GM12878 (cell line): ENCODE results near the gene ZFAND2B. TPM values are rescaled to one million over a fixed set of nuclear protein-coding genes. Genes with fewer than 3 reads are reported as not detected.

ENCODE experiments used
- ATAC-seq: fragments of 200-7000 bp; cut with Tn5 transposase; 3 replicates; pipeline ENCODE4 v1.9.1; 2020; ENCODE audit warnings: mild to moderate bottlenecking, moderate library complexity
- BruUV-seq: library from RNA; stranded (reverse); fragments of 400-500 nt; replicated peaks from 2 replicates; lab custom pipeline; 2021; lab: Mats Ljungman, UMichigan
- CTCF ChIA-PET: fragments of 300-600 bp; sonication (Branson Sonifier 250); formaldehyde crosslinking; extraction: SDS; loops from one replicate; lab custom pipeline; 2021; ENCODE audit warnings: inconsistent platforms; lab: Yijun Ruan, JAX
- POLR2A ChIA-PET: fragments of 350-600 bp; formaldehyde crosslinking; extraction: SDS; loops from one replicate; lab custom pipeline; 2021; ENCODE audit warnings: inconsistent platforms; lab: Charles Lee
- RAD21 ChIA-PET: fragments of 300-600 bp; sonication (Branson Sonifier 250); formaldehyde crosslinking; loops from one replicate; lab custom pipeline; 2023; ENCODE audit warnings: antibody characterized with exemption; ENCODE audit not compliant: unreplicated experiment; lab: Charles Lee
- SMC1A ChIA-PET: fragments of 300-600 bp; sonication (Branson Sonifier 250); formaldehyde crosslinking; loops from one replicate; lab custom pipeline; 2023; ENCODE audit not compliant: unreplicated experiment, uncharacterized antibody; lab: Charles Lee
- DNase-seq: peaks from one replicate; pipeline ENCODE4 v3.0.0-alpha.2; 2011; ENCODE audit warnings: low read depth, low spot score
- FAIRE-seq: peaks from 3 replicates; lab custom pipeline; 2011; peaks lifted over from hg19 to GRCh38; lab: Jason Lieb, UNC
- H2AFZ ChIP-seq: 2 replicates; pipeline ENCODE4 v1.6.0; 2011; ENCODE audit warnings: low read depth, low read length, control low read depth; ENCODE audit not compliant: control insufficient read depth
- H3K27ac ChIP-seq: 2 replicates; pipeline ENCODE4 v1.5.1; 2011; ENCODE audit warnings: control low read depth; ENCODE audit not compliant: control insufficient read depth, insufficient read depth
- H3K27me3 ChIP-seq, 2 experiments: replicated peaks in 1 of 2; 2 replicates each; pipeline versions ENCODE4 v1.6.0 to v1.6.1; 2011; ENCODE audit warnings: low read length in 1 of 2; ENCODE audit not compliant: control insufficient read depth in 2 of 2, insufficient read depth in 2 of 2
- H3K36me3 ChIP-seq, 2 experiments: 2 replicates each; pipeline ENCODE4 v1.5.1; 2011; ENCODE audit warnings: low read length in 1 of 2; ENCODE audit not compliant: control insufficient read depth in 2 of 2, insufficient read depth in 2 of 2
- H3K4me1 ChIP-seq: 2 replicates; pipeline ENCODE4 v1.6.1; 2011; ENCODE audit warnings: mild to moderate bottlenecking, low read length, moderate library complexity, mixed read lengths; ENCODE audit not compliant: control insufficient read depth, insufficient read depth
- H3K4me2 ChIP-seq: 2 replicates; pipeline ENCODE4 v1.6.0; 2011; ENCODE audit warnings: control low read depth; ENCODE audit not compliant: control insufficient read depth, insufficient read depth
- H3K4me3 ChIP-seq: fragments of 200-600 bp; sonication (generic); 2 replicates; pipeline ENCODE4 v1.5.1; 2016
- H3K79me2 ChIP-seq: 2 replicates; pipeline ENCODE4 v1.6.0; 2011; ENCODE audit warnings: low read length; ENCODE audit not compliant: control insufficient read depth, insufficient read depth
- H3K9ac ChIP-seq: 2 replicates; pipeline ENCODE4 v1.8.0; 2011; ENCODE audit warnings: low read length, control low read depth, mixed read lengths; ENCODE audit not compliant: control insufficient read depth, insufficient read depth
- H3K9me3 ChIP-seq: replicated peaks from 3 replicates; pipeline ENCODE4 v1.5.1; 2011; ENCODE audit warnings: mild to moderate bottlenecking, low read length; ENCODE audit not compliant: control insufficient read depth, insufficient read depth
- H4K20me1 ChIP-seq: 2 replicates; pipeline ENCODE4 v1.6.0; 2011; ENCODE audit not compliant: control insufficient read depth, insufficient read depth
- IKZF2 ChIP-seq, 2 experiments: fragments of 450-650 bp; IDR thresholded peaks; 2 replicates each; pipeline ENCODE4 v1.6.1; 2017; ENCODE audit warnings: mild to moderate bottlenecking in 2 of 2, moderate library complexity in 2 of 2
- LARP7 ChIP-seq: fragments of 450-650 bp; IDR thresholded peaks from 2 replicates; pipeline ENCODE4 v1.6.1; 2017; ENCODE audit warnings: mild to moderate bottlenecking
- NFIC ChIP-seq: IDR thresholded peaks from 2 replicates; pipeline ENCODE4 v1.6.1; 2012; ENCODE audit warnings: low read depth, mild to moderate bottlenecking, inconsistent platforms, low read length, moderate library complexity
- RUNX3 ChIP-seq: IDR thresholded peaks from 2 replicates; pipeline ENCODE4 v1.6.1; 2012; ENCODE audit warnings: low read length, inconsistent platforms
- TAF1 ChIP-seq: IDR thresholded peaks from 2 replicates; pipeline ENCODE4 v1.6.1; 2011; ENCODE audit warnings: mild to moderate bottlenecking, low read depth, low read length, borderline replicate concordance
- ZBTB33 ChIP-seq: fragments of 450-650 bp; IDR thresholded peaks from 2 replicates; pipeline ENCODE4 v1.6.1; 2017; ENCODE audit warnings: mild to moderate bottlenecking
- WGBS: methylation state at CpG from one replicate; pipeline ENCODE4 v1.1.6; 2016; ENCODE audit warnings: low lambda C conversion rate; ENCODE audit not compliant: insufficient replicate concordance, insufficient coverage; ENCODE audit errors: missing lambda C conversion rate; 5-methylcytosine and 5-hydroxymethylcytosine counted together
- in situ Hi-C: fragments of 300-500 bp; cut with MboI; formaldehyde crosslinking; loops from 9 replicates; pipeline ENCODE4 v1.14.3; 2018; ENCODE audit warnings: mixed read lengths
- intact Hi-C: fragments of 100-400 bp; cut with micrococcal nuclease; formaldehyde crosslinking; loops from one replicate; pipeline ENCODE4 v1.14.2; 2022; ENCODE audit not compliant: unreplicated experiment
- polyA plus RNA-seq, 11 experiments: library from polyadenylated mRNA; depleted of rRNA in 4 of 11; unstranded in 6 of 11; stranded (reverse) in 5 of 11; fragments of >200 nt; fragmentation: Nextera tagmentation in 4 of 11; fragmentation: Illumina TruSeq in 1 of 11; extraction: Ambion mirVana in 4 of 11; extraction: Trizol in 1 of 11; gene quantifications; 1 replicate in 1 of 11; 2 replicates in 10 of 11; pipeline versions ENCODE4 v1.2.1 to v1.2.3, GENCODE V29; 2011 to 2016; ENCODE audit warnings: inconsistent platforms in 2 of 11, missing spikeins in 2 of 11, low read depth in 1 of 11
- total RNA-seq, 4 experiments: library from RNA; depleted of rRNA in 3 of 4; stranded (reverse); fragments of >200 nt in 3 of 4; fragmentation: Illumina TruSeq in 1 of 4; extraction: Trizol in 1 of 4; gene quantifications; 2 replicates each; pipeline versions ENCODE4 v1.2.1 to v1.2.3, GENCODE V29; 2013 to 2021

Gene ZFAND2B
- total and polyA plus RNA-seq, 10 of the 15 experiments (the other 5 are each of a cell fraction or from before 2014, with no cell fraction given) = 5.4 to 28.1 (median 22.4) TPM

GRCh38 chr2:219246559-219246958, 40.0 kb downstream of the ZFAND2B start:
- H3K9ac ChIP-seq = no peak overlapping the region
- no peak for TF ChIP-seq TAF1
- no peak for TF ChIP-seq LARP7
- ATAC-seq = no peak
- no peaks in the 10 kb centered on the region for H3K27me3 ChIP-seq
- no peaks in the 10 kb centered on the region for H3K9me3 ChIP-seq
- ChIA-PET RAD21 (interaction anchor here (1.8 to 2.3 kb wide), 3 partner anchors 8 to 48 kb away, joined by 5 to 20 read pairs (median 12); partner anchors contain the start of gene DNAJB2), SMC1A (interaction anchor here (2.2 to 2.5 kb wide), 2 partner anchors 8 to 32 kb away, joined by 10 to 16 read pairs; partner anchors contain the start of gene DNAJB2), POLR2A (interaction anchor here (1.3 to 3.0 kb wide), 6 partner anchors 8 to 70 kb away, joined by 4 to 31 read pairs (median 18); partner anchors contain the start of genes ANKZF1, ATG9A, CNPPD1 and DNAJB2), CTCF (interaction anchor here (0.7 to 3.4 kb wide), 4 partner anchors 7 to 48 kb away, joined by 3 to 40 read pairs (median 16); partner anchors contain the start of genes DNAJB2 and TUBA4A)
- no peak for FAIRE-seq
- peaks cover 12 to 19% of the 10 kb centered on the region in 2 experiments for H3K36me3 ChIP-seq
- peak overlapping the region; percentile 88 for H3K4me2 ChIP-seq
- WGBS = 89% methylated on average over 10 of the region's 10 CpGs
- H3K27ac ChIP-seq = no peak overlapping the region
- no peak for DNase-seq
- no TSS peak for BruUV-seq
- peak overlapping the region; percentile 90; the same call in 1 of the 2 replicates for H3K4me3 ChIP-seq
- in situ Hi-C loops (no loop called here), intact Hi-C loops (no loop called here)
- peaks cover 38% of the 10 kb centered on the region for H3K79me2 ChIP-seq
- 0 out of 2 replicates have a peak, but pooled peaks cover 4% of the 10 kb centered on the region for H4K20me1 ChIP-seq
- peaks cover 47% of the 10 kb centered on the region for H3K4me1 ChIP-seq
- no peak overlapping the region for H2AFZ ChIP-seq

- TF ChIP-seq RUNX3 (peak; percentile 18; the same call in 1 of the 2 replicates), IKZF2 (IDR thresholded peaks at IDR 0.05) (peak in 1 of 2 experiments; percentile 12; a peak in 1 of 4 replicates), ZBTB33 (0 out of 2 replicates have a peak, but pooled peaks have one; percentile 41), NFIC (no peak), LARP7 (no peak)
- ChIA-PET SMC1A (interaction anchor here (0.9 to 8.6 kb wide), 7 partner anchors 9 to 71 kb away, joined by 3 to 98 read pairs (median 12); partner anchors contain the start of genes ANKZF1, ATG9A, CNPPD1 and DNAJB2), POLR2A (interaction anchor here (0.6 to 9.0 kb wide), 8 partner anchors 9 to 98 kb away, joined by 3 to 160 read pairs (median 16); partner anchors contain the start of genes ANKZF1, ATG9A, CNPPD1 and DNAJB2), RAD21 (interaction anchor here (1.3 to 3.2 kb wide), 7 partner anchors 9 to 76 kb away, joined by 4 to 46 read pairs (median 14); partner anchors contain the start of genes CNPPD1, DNAJB2 and ZFAND2B), CTCF (interaction anchor here (0.6 to 5.5 kb wide), 6 partner anchors 30 to 89 kb away, joined by 3 to 69 read pairs (median 10); partner anchors contain the start of genes DNAJB2 and SLC23A3)
- no peak overlapping the region; the same call in 1 of the 2 replicates for H3K4me3 ChIP-seq
- H3K79me2 ChIP-seq = peaks cover 52% of the 10 kb centered on the region
- DNase-seq (no peak), ATAC-seq (peak; percentile 11; the same call in 2 of the 3 replicates), FAIRE-seq (no peak)
- no peaks in the 10 kb centered on the region for H3K27me3 ChIP-seq
- intact Hi-C loops (no loop called here), in situ Hi-C loops (no loop called here)
- 0 out of 2 replicates have a peak, but pooled peaks cover 4% of the 10 kb centered on the region for H4K20me1 ChIP-seq
- no TSS peak for BruUV-seq
- H3K9ac ChIP-seq = no peak overlapping the region
- H2AFZ ChIP-seq = no peak overlapping the region
- peak overlapping the region; percentile 35 for H3K4me2 ChIP-seq
- peaks cover 53% of the 10 kb centered on the region for H3K4me1 ChIP-seq
- H3K9me3 ChIP-seq = no peaks in the 10 kb centered on the region
- WGBS = 57% methylated on average over 17 of the region's 17 CpGs
- H3K27ac ChIP-seq = peak overlapping the region; percentile 45
- peaks cover 12 to 19% of the 10 kb centered on the region in 2 experiments for H3K36me3 ChIP-seq
Observed at GRCh38 chr2:219247678-219248642, 41.4 kb downstream of the ZFAND2B start.
